GM12875 (cell line): ENCODE measurements around the gene SH2D5.

Experiments used
- H3K4me3 ChIP-seq: one replicate; pipeline ENCODE4 v1.5.1; 2011; ENCODE audit warnings: low read depth, low read length, control low read depth
- TF ChIP-seq, protein P1 (sequence below): IDR thresholded peaks from 2 replicates; pipeline ENCODE4 v1.5.1; 2011; ENCODE audit warnings: low read depth, mild to moderate bottlenecking, control low read depth, inconsistent platforms, low read length, moderate library complexity, borderline replicate concordance; ENCODE audit not compliant: insufficient read depth

The SH2D5 gene

DNA sequence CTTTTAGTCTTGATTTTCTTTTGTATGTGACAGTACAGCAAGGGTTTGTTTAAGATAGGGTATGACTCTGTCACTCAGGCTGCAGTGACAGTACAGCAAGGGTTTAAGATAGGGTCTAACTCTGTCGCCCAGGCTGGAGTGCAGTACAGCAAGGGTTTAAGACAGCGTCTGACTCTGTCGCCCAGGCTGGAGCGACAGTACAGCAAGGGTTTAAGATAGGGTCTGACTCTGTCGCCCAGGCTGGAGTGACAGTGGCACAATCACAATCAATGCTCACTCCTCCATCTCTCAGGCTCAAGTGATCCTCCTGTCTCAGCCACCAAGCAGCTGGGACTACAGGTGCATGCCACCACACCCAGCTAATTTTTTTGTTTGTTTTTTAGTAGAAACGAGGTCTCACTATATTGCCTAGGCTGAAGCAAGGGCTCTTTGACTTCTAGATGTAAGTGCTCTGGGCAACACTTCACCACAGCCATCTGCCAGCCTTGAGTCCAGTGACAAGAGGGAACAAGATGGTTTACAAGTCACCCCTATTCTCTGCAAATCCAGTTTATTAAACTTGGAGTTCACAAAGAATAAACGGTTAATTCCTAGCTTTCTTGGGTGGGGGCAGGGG, 965 bp upstream of the SH2D5 start:
- TF ChIP-seq, protein P1, sequence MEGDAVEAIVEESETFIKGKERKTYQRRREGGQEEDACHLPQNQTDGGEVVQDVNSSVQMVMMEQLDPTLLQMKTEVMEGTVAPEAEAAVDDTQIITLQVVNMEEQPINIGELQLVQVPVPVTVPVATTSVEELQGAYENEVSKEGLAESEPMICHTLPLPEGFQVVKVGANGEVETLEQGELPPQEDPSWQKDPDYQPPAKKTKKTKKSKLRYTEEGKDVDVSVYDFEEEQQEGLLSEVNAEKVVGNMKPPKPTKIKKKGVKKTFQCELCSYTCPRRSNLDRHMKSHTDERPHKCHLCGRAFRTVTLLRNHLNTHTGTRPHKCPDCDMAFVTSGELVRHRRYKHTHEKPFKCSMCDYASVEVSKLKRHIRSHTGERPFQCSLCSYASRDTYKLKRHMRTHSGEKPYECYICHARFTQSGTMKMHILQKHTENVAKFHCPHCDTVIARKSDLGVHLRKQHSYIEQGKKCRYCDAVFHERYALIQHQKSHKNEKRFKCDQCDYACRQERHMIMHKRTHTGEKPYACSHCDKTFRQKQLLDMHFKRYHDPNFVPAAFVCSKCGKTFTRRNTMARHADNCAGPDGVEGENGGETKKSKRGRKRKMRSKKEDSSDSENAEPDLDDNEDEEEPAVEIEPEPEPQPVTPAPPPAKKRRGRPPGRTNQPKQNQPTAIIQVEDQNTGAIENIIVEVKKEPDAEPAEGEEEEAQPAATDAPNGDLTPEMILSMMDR = no peak
- H3K4me3 ChIP-seq = no peak overlapping the region

DNA sequence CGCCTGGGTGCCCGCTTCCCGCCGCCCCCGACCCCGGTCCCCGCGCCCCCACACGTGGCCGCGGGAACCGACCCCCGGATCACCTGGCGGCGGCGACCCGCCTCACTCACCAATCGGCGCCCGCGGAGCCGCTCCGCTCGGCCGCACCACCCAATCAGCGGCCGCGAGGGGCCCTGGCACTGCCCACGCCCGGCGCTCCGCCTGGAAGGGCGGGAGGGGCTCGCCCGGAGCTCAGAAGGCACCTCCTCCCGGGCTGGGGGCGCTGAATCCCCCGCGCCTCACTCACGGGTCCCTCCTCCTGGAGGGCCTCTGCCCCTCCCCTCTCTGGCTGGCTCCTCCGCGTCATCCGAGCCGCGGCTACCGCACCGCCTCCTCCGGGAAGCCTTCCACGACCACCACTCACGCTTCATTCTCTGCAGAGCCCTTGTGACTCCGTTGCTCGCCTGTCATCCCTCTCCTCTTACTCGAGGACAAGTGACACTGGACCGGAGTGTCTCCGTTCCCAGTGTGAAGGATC, 374 bp downstream of the SH2D5 start:
- H3K4me3 ChIP-seq = peak overlapping the region; percentile 65
- TF ChIP-seq, protein P1 = no peak

DNA sequence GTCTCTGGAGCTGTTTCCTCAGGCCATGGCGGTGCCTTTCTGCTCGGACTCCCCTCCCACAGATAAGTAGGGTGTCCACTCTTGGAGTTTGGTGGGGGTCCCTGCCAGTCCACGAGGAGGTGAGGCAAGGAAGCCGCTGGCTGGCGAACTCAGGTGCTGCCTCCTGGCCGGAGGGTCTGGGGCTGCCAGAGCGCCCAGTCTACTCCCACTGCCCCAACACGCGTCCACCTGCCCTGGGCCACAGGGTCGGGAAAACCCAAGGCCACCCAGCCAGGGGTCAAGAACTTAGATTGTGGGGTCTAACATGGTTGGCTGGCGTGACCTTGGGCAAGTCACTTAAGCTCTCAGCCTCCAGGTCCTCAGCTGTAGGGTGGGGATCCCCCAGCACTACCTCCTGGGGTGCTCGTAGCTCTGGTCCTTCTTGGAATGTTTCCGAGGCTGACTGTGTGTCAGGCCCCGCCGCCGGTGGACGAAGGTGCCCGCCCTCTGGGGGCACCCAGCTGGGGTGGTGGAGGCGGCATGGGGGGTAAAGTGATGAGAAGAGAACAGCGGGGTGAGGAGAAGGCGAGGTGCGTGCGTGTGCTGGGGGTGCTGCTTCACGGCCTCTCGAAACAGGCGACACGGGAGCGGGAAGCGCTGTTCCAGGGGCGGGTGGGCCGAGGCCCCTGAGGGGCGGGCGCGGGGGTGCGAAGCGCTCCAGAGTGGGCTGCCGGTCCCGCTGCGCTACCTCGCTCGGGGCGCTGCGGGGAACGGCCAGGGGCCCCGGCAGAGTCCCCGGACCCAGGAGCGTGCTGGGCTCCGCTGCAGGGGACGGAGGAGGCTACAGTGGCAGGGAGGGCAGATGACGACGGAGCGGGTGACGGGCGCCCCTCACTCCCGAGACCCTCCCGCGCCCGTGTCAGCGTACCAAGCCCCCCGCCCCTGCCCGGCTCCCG, 1.2 kb downstream of the SH2D5 start:
- H3K4me3 ChIP-seq = peak overlapping the region; percentile 65
- TF ChIP-seq, protein P1 = no peak

DNA sequence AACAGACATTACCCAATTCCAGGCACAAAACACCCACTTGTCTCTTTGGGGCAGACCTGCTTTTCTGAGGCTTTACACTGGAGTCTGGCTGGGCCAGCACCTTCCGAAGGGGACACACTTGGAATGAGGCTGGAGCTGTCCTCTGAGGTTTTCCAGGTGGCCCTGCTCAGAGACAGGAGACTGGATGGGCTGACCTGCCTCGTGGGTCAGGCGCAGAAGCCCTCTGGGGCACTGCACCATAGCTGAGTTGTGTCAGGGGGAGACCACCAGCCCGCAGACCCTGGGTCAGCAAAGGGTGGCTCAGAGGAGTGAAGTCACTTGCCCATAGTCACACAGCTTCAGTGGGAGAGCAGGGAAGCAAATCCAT, 1.8 kb downstream of the SH2D5 start:
- no peak overlapping the region for H3K4me3 ChIP-seq
- TF ChIP-seq, protein P1 = no peak

- no peak overlapping the region for H3K4me3 ChIP-seq
- TF ChIP-seq, protein P1 = no peak
Observed at GRCh38 chr1:20729990-20730689, 2.4 kb downstream of the SH2D5 start.

DNA sequence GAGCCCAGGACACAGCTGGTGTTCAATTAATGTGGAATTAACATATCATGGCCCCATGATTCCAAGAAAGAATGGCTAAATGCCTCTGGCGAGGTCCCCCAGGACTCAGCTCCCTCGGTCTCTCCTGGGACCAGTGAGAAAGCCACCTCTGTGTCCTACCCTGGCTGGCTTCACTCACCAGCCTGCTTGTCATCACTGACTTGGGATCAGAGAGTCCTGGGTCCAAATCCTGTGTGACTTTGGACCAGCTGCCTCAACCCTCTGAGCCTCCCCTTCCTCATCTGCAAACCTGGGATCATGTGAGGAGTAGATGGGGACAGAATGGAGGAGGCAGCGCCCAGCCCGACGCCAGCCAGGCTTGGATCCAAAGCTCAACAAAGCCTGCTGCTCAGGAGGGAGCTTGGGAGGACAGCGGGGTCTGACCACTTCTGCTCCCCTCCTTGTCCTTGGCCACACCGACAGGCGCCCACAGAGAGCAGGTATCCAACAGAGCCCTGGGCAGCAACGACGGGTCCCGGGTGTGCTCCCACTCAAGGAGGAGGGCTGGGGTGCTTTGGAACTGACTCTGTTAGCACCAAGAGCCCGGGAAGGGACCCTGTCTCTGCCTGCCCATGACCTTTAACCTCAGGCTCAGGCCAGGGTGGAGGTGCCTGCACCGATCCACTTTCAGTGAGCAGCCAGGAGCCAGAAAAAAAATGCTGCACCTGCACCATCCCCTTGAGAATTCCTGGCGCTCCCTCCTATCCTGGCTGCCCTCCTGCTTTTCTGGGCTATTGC, 3.2 kb downstream of the SH2D5 start:
- no peak overlapping the region for H3K4me3 ChIP-seq
- TF ChIP-seq, protein P1 = no peak
